ENCODE data around the gene ATP1B1.

Gene ATP1B1

GRCh38 chr1:169092399-169092798, 14.1 kb upstream of the ATP1B1 start:
- in situ Hi-C loops (cut with MboI; ENCODE audit: low sequenced_read_pairs): no loop called here

GRCh38 chr1:169094897-169095569, 11.5 kb upstream of the ATP1B1 start:
- in situ Hi-C loops (cut with MboI; ENCODE audit: low sequenced_read_pairs): no loop called here

- in situ Hi-C loops (cut with MboI; ENCODE audit: low sequenced_read_pairs): no loop called here
These were observed 8.1 kb upstream of the ATP1B1 start for GRCh38 chr1:169098380-169098779.

- in situ Hi-C loops (cut with MboI; ENCODE audit: low sequenced_read_pairs): no loop called here
These were observed 6.9 kb upstream of the ATP1B1 start for GRCh38 chr1:169099561-169099960.

- in situ Hi-C loops (cut with MboI; ENCODE audit: low sequenced_read_pairs): no loop called here
These were observed 6.3 kb upstream of the ATP1B1 start for GRCh38 chr1:169100208-169100607.

- in situ Hi-C loops (cut with MboI; ENCODE audit: low sequenced_read_pairs): no loop called here
These were observed 5.8 kb upstream of the ATP1B1 start for GRCh38 chr1:169100651-169101088.

- in situ Hi-C loops (cut with MboI; ENCODE audit: low sequenced_read_pairs): no loop called here
These were observed 3.9 kb upstream of the ATP1B1 start for GRCh38 chr1:169102567-169102966.

- in situ Hi-C loops (cut with MboI; ENCODE audit: low sequenced_read_pairs): no loop called here
These were observed 3.5 kb upstream of the ATP1B1 start for GRCh38 chr1:169103002-169103401.

- in situ Hi-C loops (cut with MboI; ENCODE audit: low sequenced_read_pairs): no loop called here
These were observed 3.0 kb upstream of the ATP1B1 start for GRCh38 chr1:169103480-169103893.

GRCh38 chr1:169105087-169105433, 1.4 kb upstream of the ATP1B1 start:
- in situ Hi-C loops (cut with MboI; ENCODE audit: low sequenced_read_pairs): no loop called here

- in situ Hi-C loops (cut with MboI; ENCODE audit: low sequenced_read_pairs): no loop called here
These were observed 926 bp upstream of the ATP1B1 start for GRCh38 chr1:169105434-169106094.

- in situ Hi-C loops (cut with MboI; ENCODE audit: low sequenced_read_pairs): no loop called here
These were observed 572 bp downstream of the ATP1B1 start for GRCh38 chr1:169106921-169107602.

- in situ Hi-C loops (cut with MboI; ENCODE audit: low sequenced_read_pairs): no loop called here
These were observed 1.2 kb downstream of the ATP1B1 start for GRCh38 chr1:169107603-169108208.

- in situ Hi-C loops (cut with MboI; ENCODE audit: low sequenced_read_pairs): no loop called here
These were observed 1.7 kb downstream of the ATP1B1 start for GRCh38 chr1:169108223-169108622.

- in situ Hi-C loops (cut with MboI; ENCODE audit: low sequenced_read_pairs): no loop called here
These were observed 2.5 kb downstream of the ATP1B1 start for GRCh38 chr1:169108863-169109560.

- in situ Hi-C loops (cut with MboI; ENCODE audit: low sequenced_read_pairs): no loop called here
These were observed 3.2 kb downstream of the ATP1B1 start for GRCh38 chr1:169109561-169110134.

- in situ Hi-C loops (cut with MboI; ENCODE audit: low sequenced_read_pairs): no loop called here
These were observed 3.7 kb downstream of the ATP1B1 start for GRCh38 chr1:169110236-169110635.

GRCh38 chr1:169110689-169111447, 4.4 kb downstream of the ATP1B1 start:
- in situ Hi-C loops (cut with MboI; ENCODE audit: low sequenced_read_pairs): no loop called here

- in situ Hi-C loops (cut with MboI; ENCODE audit: low sequenced_read_pairs): no loop called here
These were observed 5.0 kb downstream of the ATP1B1 start for GRCh38 chr1:169111472-169111871.

- in situ Hi-C loops (cut with MboI; ENCODE audit: low sequenced_read_pairs): no loop called here
These were observed 5.8 kb downstream of the ATP1B1 start for GRCh38 chr1:169112241-169112640.
